Right forelimb (tissue), 1 donor: ENCODE measurements around the gene SURF2.
A peak's percentile ranks its signal among the peaks of the same experiment; 100 is the strongest.
"Not testable (repeated sequence)": the region's sequence is repeated elsewhere in the genome, so short reads cannot be mapped to it uniquely, and the experiment has no call there.

ENCODE experiments used
- DNase-seq: peaks from one replicate; pipeline ENCODE4 v3.0.0-alpha.2; 2018

SURF2 gene

DNA sequence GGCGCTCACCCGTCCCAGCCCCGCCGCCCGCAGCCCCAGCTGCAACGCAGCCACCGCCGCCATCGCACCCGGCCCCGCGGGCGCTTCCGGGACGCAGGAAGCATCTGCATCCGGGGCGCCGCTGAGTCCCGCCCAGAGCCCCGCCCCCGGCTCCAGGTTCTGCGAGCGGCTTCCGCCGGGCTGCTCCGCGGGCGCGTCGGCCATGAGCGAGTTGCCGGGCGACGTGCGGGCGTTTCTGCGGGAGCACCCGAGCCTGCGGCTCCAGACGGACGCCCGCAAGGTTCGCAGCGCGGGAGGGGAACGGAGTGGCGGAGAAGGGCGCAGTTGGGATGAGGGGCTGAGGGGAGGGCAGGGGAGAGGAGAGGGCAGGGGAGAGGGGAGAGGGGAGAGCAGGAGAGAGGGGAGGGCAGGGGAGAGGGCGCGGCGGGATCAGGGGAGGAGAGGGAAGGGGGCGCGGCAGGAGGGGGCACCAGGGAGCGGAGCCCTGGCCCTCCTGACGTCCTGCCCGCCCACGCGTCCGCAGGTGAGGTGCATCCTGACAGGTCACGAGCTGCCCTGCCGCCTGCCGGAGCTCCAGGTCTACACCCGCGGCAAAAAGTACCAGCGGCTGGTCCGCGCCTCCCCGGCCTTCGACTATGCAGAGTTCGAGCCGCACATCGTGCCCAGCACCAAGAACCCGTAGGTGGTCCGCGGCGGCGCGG lies at the start of gene SURF2, which contains the start of gene SURF1:
TSS of gene SURF2 (plus strand) at position 160 of the 701 bp plus-strand sequence. CDS start at position 203, 43 bp downstream.
TSS of gene SURF1 (minus strand) at position 97 of the 701 bp plus-strand sequence. CDS start at position 63, 34 bp downstream.
- peak; percentile 90 for DNase-seq

GRCh38 chr9:133307301-133307700 lies 49.0 kb upstream of the SURF2 start:
- no peak for DNase-seq

DNA sequence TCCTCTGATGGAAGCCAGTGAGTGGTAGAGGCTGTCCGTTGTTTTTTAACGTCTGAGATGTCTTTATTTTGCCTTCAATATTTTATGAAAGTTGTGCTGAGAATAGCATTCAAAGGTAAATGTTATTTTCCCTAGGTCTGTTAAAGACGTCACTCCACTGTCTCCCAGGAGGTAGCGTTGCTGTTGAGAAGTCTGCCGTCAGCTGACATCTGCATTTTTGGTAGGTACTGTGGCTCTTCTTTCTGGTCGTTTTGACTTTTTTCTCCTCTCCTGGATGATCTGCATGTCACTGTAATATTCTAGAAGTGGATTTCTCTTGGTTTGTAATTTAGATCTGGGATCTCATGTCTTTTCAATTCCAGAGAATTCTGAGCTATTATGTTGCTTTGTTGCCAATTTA lies 46.7 kb upstream of the SURF2 start:
- no peak for DNase-seq

- DNase-seq, result no peak
Observed at GRCh38 chr9:133315997-133316396, 40.4 kb upstream of the SURF2 start.

DNA sequence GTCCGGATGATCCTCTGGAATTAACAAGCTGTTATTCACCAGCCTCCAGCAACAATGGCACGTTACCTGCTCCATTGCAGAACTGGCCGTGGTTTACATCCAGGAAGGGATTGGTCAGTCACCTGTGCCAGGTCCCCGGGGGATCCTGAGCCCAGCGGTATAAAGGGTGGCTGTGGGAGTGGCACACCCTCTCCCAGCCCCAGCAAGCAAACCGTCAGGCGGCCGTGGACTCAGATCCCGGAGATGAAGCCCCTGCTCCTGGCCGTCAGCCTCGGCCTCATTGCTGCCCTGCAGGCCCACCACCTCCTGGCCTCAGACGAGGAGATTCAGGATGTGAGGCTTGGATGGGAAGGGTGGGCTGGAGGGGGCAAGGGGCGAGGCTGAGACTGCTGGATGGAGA lies 38.8 kb upstream of the SURF2 start:
- not testable (repeated sequence) for DNase-seq

- no peak for DNase-seq
Observed at GRCh38 chr9:133320421-133320881, 35.9 kb upstream of the SURF2 start.

DNA sequence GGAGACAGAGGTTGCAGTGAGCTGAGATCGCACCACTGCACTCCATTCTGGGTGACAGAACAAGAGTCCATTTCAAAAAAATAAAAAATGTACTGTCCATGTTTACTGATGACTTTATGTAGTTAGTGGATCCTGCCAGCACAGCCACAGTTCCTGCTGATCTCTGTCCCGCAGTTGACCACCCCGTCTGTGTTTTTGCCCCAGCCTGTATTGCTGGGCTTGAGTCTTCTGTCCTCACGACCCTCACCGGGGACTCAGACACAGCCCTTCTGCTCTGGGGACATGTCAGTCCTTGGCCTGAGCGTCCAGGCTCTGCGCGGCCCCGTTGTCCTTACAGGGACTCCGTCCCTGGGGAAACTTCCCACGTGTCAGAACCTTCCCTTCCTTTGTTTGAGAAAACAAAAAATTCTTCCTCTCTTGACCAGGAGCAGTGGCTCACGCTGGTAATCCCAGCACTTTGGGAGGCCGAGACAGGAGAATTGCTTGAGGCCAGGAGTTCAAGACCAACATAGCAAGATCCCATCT lies 34.9 kb upstream of the SURF2 start:
- DNase-seq, result peak; percentile 4

- no peak for DNase-seq
Observed at GRCh38 chr9:133322701-133323100, 33.6 kb upstream of the SURF2 start.

- DNase-seq, result peak; percentile 19
Observed at GRCh38 chr9:133323211-133323610, 33.1 kb upstream of the SURF2 start.

DNA sequence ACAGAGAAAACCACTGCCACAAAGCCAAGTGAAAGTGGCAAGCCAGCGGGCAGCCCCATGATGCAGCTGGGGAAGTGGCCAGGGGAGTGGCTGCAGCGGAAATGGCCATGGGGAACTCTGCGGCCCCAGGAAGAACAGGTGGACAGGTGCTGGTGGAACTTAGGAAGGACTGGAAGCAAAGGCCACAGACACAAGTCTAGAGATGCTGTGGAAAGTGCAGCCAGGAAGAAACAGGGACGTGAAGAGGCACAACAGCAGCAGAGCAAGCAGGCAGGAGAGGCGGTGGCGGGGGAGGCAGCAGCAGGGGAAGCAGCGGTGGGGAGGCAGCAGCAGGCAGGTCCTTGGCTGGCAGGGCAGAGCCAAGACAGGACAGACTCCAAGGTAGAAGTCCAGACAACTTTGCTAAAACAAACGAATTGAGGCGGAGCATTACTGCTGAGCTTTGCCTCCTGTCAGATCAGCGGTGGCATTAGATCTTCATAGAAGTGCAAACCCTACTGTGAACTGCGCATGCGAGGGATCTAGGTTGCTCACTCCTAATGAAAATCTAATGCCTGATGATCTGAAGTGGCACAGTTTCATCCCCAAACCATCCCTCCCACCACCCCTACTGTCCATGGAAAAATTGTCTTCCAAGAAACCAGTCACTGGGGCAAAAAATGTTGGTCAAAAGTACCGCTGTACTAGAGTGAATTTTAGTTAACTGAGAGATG lies 32.2 kb upstream of the SURF2 start:
- peak; percentile 24 for DNase-seq

DNA sequence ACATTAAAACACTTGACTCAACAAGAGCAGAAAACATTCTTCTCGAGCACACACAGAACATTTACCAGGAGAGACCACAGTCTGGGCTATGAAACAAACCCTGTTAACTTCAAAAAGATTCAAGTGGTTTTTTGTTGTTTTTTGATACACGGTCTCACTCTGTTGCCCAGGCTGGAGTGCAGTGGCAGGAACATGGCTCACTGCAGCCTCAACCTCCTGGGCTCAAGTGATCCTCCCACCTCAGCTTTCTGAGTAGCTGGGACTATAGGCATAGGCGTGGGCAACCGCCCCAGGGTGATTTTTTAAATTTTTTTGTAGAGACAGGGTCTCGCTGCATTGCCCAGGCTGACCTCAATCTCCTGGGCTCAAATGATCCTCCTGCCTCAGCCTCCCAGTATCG lies 29.3 kb upstream of the SURF2 start:
- DNase-seq, result not testable (repeated sequence)

DNA sequence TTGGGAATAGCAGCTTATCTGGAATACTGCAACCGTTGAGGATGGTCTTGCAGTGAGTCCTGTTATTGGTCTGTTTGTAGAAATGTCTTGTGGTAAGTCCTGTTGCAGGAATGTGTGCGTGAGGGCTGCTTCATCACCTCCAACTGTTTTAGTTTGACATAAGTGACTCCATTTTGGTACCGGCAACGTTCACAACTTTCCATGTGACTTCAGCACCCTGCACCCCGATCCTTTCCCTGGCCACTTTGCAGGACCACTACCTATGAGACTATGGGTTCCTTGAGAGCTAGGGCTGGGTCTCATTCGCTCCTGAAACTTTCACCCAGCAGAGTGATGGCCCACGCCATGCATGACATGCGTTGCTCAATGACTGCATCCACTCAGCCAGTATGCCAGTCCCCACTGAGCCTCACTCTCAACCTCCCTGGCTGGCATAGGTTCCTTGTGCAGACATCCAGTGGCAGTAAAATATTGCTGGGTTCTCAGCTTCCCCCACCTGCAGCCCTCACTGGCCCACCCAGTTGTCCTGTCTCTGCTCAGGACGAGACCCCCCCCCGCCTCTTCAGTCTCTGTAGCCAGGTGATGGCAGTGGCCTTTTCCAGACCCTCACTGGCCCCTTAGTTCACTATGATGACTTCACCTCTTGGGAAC lies 28.4 kb upstream of the SURF2 start:
- peak; percentile 21 for DNase-seq

GRCh38 chr9:133329306-133330156 lies 26.8 kb upstream of the SURF2 start:
- DNase-seq, result peak; percentile 43

DNA sequence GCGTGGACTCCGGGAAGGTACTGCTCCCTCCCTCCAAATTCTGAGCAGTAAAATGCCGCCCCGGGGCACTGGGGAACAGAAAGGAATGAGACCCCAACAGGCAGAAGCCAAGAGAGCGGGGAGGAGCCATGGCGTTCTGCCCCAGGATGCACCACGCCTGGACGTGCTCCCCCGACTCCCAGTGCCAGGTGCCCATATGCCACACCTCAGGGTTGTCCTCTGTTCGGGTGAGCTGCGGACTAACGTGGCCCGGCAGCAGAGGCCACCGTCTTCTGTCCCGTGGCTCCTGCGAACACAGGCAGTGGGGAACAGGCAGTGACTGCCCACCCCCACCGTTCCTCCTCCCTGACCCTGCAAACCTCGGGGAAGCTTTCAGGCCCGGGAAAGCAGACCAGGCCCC lies 25.1 kb upstream of the SURF2 start:
- peak; percentile 28 for DNase-seq

DNA sequence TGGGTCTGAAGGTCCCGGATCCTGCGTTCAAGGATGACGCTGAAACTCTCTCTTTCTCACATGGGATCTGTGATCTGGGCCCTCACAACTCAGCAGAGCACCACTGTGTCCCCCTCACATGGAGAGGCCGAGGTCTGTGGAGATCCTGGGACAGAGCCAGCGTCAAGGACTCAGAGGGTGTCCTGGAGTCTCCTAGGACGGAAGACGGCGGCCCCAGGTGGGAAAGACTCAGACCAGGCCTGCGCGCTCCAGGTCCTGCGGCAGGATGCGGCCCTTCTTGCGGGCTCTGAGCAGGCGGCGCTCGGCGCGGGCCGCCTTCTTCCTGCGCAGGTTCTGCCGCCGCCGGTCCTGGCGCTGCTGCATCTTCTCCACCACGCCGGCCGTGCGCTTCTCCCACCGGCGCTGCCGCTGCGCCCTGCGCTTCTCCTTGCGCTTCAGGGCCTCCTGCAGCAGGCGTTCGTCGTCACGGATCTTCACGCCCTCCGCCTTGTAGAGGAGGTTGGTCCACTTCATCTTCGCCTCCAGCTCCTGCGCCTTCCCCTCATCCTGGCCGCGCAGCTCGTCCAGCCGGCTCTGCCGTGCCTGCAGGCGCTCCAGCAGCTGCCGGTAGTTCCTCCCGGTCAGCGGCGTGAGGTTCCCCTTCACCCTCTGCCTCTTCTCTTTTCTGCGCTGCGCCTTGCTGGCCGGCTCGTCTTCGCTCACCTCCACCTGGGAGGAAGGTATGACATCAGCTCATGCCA lies 24.5 kb upstream of the SURF2 start:
- DNase-seq, result peak; percentile 32

GRCh38 chr9:133332381-133332730 lies 24.0 kb upstream of the SURF2 start:
- peak; percentile 30 for DNase-seq

- peak; percentile 12 for DNase-seq
Observed at GRCh38 chr9:133333011-133333410, 23.3 kb upstream of the SURF2 start.

DNA sequence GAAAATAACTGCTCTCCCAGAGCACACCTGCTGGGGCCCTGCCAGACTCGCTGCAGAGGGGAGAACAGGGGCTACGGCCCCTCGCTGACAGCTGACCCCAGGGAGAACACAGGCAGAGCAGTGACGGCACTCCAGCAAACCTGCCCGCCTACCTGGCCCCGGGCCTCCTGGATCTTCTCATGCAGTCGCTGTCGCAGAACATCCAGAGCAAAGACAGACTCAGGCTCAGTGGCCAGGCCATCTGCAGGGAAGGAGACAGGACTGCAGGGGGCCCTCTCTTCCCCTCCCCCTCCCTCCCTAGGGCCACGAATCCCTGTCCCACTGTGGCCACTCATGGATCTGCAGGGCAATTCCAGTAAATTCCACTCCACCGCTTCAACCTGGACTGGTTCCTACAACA lies 22.8 kb upstream of the SURF2 start:
- no peak for DNase-seq

DNA sequence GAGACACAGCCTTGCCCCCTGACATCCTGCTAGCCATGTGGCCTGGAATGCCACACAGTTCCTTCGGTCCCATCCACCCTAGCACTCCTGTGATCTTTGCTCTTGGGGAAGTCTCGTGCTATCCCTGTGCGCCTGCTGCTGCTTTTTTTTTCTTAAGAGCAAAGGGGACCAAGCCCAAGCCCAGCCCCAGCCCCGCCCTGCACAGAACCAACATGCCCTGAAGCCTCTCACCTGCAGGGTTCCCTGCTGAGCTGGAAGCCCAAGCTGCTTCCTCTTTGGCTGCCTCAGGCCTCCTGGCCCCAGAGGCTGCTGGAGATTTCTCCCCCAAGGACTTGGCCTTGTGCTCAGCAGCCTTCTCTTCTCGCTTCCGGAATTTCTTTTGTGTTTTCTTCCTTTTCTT lies 22.2 kb upstream of the SURF2 start:
- DNase-seq, result no peak

- not testable (repeated sequence) for DNase-seq
Observed at GRCh38 chr9:133334888-133335287, 21.5 kb upstream of the SURF2 start.

DNA sequence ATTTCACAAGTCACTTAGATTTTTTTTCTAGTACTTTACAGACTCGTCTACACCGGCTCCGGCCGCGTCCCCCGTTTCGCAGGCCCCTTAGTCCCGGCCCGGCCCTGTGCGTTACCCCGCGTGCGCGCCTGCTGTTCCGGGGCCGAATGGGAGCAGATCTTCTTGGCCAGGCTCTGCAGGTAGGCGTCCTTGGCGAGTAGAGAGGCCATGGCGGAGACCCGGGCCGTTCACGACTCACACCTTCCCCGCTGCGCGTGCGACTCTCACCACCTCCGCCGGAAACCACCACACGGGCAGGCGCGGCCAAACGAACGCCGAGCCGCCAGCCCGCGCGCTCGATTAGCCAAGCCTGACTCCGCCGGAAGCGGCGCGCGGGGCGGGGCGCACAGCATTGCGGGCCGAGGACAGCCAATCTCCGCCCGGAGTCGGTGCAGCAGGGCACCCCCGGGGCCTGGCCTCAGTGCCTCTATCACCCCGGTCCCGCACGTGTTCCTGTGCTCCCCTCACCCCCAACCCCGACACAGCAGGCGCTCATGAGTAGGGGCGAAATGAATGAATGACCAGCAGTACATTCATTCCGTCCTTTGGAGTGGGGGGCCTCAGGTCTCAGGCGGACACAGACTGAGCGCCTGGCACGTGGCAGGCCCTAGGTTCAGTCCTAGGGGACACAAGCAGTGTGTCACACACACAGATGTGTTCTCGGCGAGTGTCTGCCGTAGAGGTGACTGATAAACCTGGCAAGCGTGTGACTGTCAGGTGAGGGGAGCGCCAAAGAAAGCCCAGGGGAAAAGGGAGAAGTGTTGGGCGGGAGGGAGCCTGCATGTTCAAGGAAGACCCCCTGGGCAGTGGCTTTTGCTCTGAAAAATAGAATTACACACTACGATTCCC lies 20.2 kb upstream of the SURF2 start, which contains the start of gene SURF6:
TSS of gene SURF6 (minus strand) at position 265 of the 888 bp plus-strand sequence. CDS start at position 209, 56 bp downstream.
- peak; percentile 93 for DNase-seq
